CD4-positive, alpha-beta memory T cell (primary cell): ENCODE measurements around the gene NEGR1. TPM values are rescaled to one million over a fixed set of nuclear protein-coding genes. Genes with fewer than 3 reads are reported as not detected.

Experiments used
- CTCF ChIA-PET: fragments of 350-600 bp; sonication (Branson Sonifier 250); formaldehyde crosslinking; loops from one replicate; lab custom pipeline; 2021; ENCODE audit warnings: inconsistent platforms; ENCODE audit not compliant: partially characterized antibody; lab: Charles Lee
- POLR2A ChIA-PET: fragments of 350-600 bp; sonication (Branson Sonifier 250); formaldehyde crosslinking; loops from one replicate; lab custom pipeline; 2021; ENCODE audit not compliant: partially characterized antibody; lab: Charles Lee
- DNase-seq, 5 donors: peaks; one replicate each; pipeline versions ENCODE4 v3.0.0 to v3.0.0-alpha.2; 2020 to 2022; ENCODE audit warnings: mixed read lengths in 1 of 5
- H3K27ac ChIP-seq: one replicate; pipeline ENCODE4 v1.7.0; 2013; ENCODE audit warnings: low read depth, low read length
- H3K27me3 ChIP-seq: 2 replicates; pipeline ENCODE4 v1.7.0; 2013; ENCODE audit warnings: mild to moderate bottlenecking, low read length, moderate library complexity; ENCODE audit not compliant: insufficient read depth
- H3K36me3 ChIP-seq: 2 replicates; pipeline ENCODE4 v1.7.0; 2013; ENCODE audit warnings: mild to moderate bottlenecking, low read length, moderate library complexity; ENCODE audit not compliant: insufficient read depth
- H3K4me1 ChIP-seq: 2 replicates; pipeline ENCODE4 v1.7.0; 2013; ENCODE audit warnings: mild to moderate bottlenecking, low read length, moderate library complexity; ENCODE audit not compliant: insufficient read depth
- H3K4me3 ChIP-seq, 2 donors: one replicate each; pipeline ENCODE4 v1.7.0; 2013; ENCODE audit warnings: low read length in 2 of 2, mild to moderate bottlenecking in 1 of 2
- H3K9me3 ChIP-seq, 2 donors: one replicate each; pipeline ENCODE4 v1.7.0; 2013; ENCODE audit warnings: low read length in 2 of 2, control low read depth in 1 of 2; ENCODE audit not compliant: control insufficient read depth in 1 of 2
- H3K27ac Mint-ChIP-seq, 7 donors: one replicate each; pipeline ENCODE4 v1.8.0; 2020 to 2021; ENCODE audit warnings: mixed read lengths in 7 of 7, mild to moderate bottlenecking in 6 of 7, inconsistent platforms in 3 of 7, moderate library complexity in 3 of 7
- H3K27me3 Mint-ChIP-seq, 2 donors: one replicate each; pipeline ENCODE4 v1.8.0; 2020 to 2021; ENCODE audit warnings: mixed read lengths in 2 of 2
- H3K36me3 Mint-ChIP-seq, 2 donors: one replicate each; pipeline ENCODE4 v1.8.0; 2020 to 2021; ENCODE audit warnings: mixed read lengths in 2 of 2, inconsistent platforms in 1 of 2, mild to moderate bottlenecking in 1 of 2
- H3K4me1 Mint-ChIP-seq, 4 donors: one replicate each; pipeline ENCODE4 v1.8.0; 2020 to 2021; ENCODE audit warnings: mixed read lengths in 4 of 4, mild to moderate bottlenecking in 1 of 4
- H3K4me3 Mint-ChIP-seq, 8 donors: one replicate each; pipeline ENCODE4 v1.8.0; 2020 to 2021; ENCODE audit warnings: mixed read lengths in 8 of 8, mild to moderate bottlenecking in 7 of 8, moderate library complexity in 6 of 8, inconsistent platforms in 3 of 8
- H3K9me3 Mint-ChIP-seq, 8 donors: one replicate each; pipeline ENCODE4 v1.8.0; 2020 to 2021; ENCODE audit warnings: mixed read lengths in 8 of 8, mild to moderate bottlenecking in 5 of 8, inconsistent platforms in 3 of 8, moderate library complexity in 1 of 8
- intact Hi-C: fragments of 100-400 bp; cut with micrococcal nuclease; formaldehyde crosslinking; loops from one replicate; pipeline ENCODE4 v1.15.1; 2023
- polyA plus RNA-seq, 2 donors: library from polyadenylated mRNA; unstranded; fragments of 300-500 nt; fragmentation: Illumina TruSeq; gene quantifications; one replicate each; pipeline ENCODE4 v1.2.3, GENCODE V29; 2021
- total RNA-seq, 2 experiments: library from RNA; stranded (reverse); gene quantifications; one replicate each; pipeline ENCODE4 v1.2.3, GENCODE V29; 2021

NEGR1 gene
- total and polyA plus RNA-seq, 4 experiments from 2014 or later: not detected

GRCh38 chr1:71687376-71687775 lies 595.0 kb downstream of the NEGR1 start:
- Histone ChIP-seq H3K36me3 (no peaks in the 10 kb centered on the region), H3K4me1 (no peaks in the 10 kb centered on the region), H3K9me3 (no peaks in the 10 kb centered on the region), H3K4me3 (no peak overlapping the region), H3K27me3 (no peaks in the 10 kb centered on the region), H3K27ac (no peak overlapping the region)
- no peaks in the 10 kb centered on the region for H3K36me3 Mint-ChIP-seq
- no peak overlapping the region for H3K27ac Mint-ChIP-seq
- no peak for DNase-seq
- POLR2A ChIA-PET: no interaction called here
- no peaks in the 10 kb centered on the region for H3K4me1 Mint-ChIP-seq
- H3K4me3 Mint-ChIP-seq: no peak overlapping the region
- intact Hi-C loops: no loop called here
- H3K9me3 Mint-ChIP-seq: peaks cover 0 to 7% (median 2%) of the 10 kb centered on the region in 8 donors
- H3K27me3 Mint-ChIP-seq: no peaks in the 10 kb centered on the region
- CTCF ChIA-PET: interaction anchor here (0.5 kb wide), 1 partner anchor 687 kb away, joined by 4 read pairs; no protein-coding TSS in a partner anchor

GRCh38 chr1:71676979-71677925 lies 605.1 kb downstream of the NEGR1 start:
- Histone ChIP-seq H3K9me3 (no peaks in the 10 kb centered on the region), H3K27ac (no peak overlapping the region), H3K4me1 (no peaks in the 10 kb centered on the region), H3K27me3 (no peaks in the 10 kb centered on the region), H3K4me3 (no peak overlapping the region), H3K36me3 (no peaks in the 10 kb centered on the region)
- ChIA-PET CTCF (no interaction called here), POLR2A (no interaction called here)
- Mint-ChIP-seq H3K36me3 (no peaks in the 10 kb centered on the region), H3K4me1 (no peaks in the 10 kb centered on the region), H3K27ac (no peak overlapping the region), H3K27me3 (no peaks in the 10 kb centered on the region), H3K9me3 (peaks cover 0 to 4% (median 0%) of the 10 kb centered on the region in 8 donors), H3K4me3 (no peak overlapping the region)
- intact Hi-C loops: no loop called here
- no peak for DNase-seq

GRCh38 chr1:71668065-71668464 lies 614.3 kb downstream of the NEGR1 start:
- CTCF ChIA-PET: no interaction called here
- no peaks in the 10 kb centered on the region for H3K36me3 ChIP-seq
- Mint-ChIP-seq H3K27ac (no peak overlapping the region), H3K9me3 (peaks cover 0 to 22% (median 8%) of the 10 kb centered on the region in 8 donors), H3K4me3 (no peak overlapping the region), H3K36me3 (no peaks in the 10 kb centered on the region), H3K4me1 (no peaks in the 10 kb centered on the region), H3K27me3 (no peaks in the 10 kb centered on the region)
- no peak overlapping the region for H3K27ac ChIP-seq
- POLR2A ChIA-PET: no interaction called here
- H3K4me1 ChIP-seq: no peaks in the 10 kb centered on the region
- no peaks in the 10 kb centered on the region for H3K27me3 ChIP-seq
- H3K4me3 ChIP-seq: no peak overlapping the region
- no peaks in the 10 kb centered on the region for H3K9me3 ChIP-seq
- no peak for DNase-seq
- intact Hi-C loops: no loop called here

GRCh38 chr1:71667216-71667615 lies 615.1 kb downstream of the NEGR1 start:
- H3K4me1 ChIP-seq: no peaks in the 10 kb centered on the region
- Mint-ChIP-seq H3K36me3 (no peaks in the 10 kb centered on the region), H3K4me1 (no peaks in the 10 kb centered on the region), H3K9me3 (peaks cover 0 to 22% (median 8%) of the 10 kb centered on the region in 8 donors), H3K27ac (no peak overlapping the region), H3K27me3 (no peaks in the 10 kb centered on the region), H3K4me3 (no peak overlapping the region)
- intact Hi-C loops: no loop called here
- ChIA-PET CTCF (no interaction called here), POLR2A (no interaction called here)
- no peaks in the 10 kb centered on the region for H3K36me3 ChIP-seq
- H3K27me3 ChIP-seq: no peaks in the 10 kb centered on the region
- no peaks in the 10 kb centered on the region for H3K9me3 ChIP-seq
- no peak overlapping the region for H3K27ac ChIP-seq
- DNase-seq: no peak
- H3K4me3 ChIP-seq: no peak overlapping the region

- no peak overlapping the region for H3K27ac Mint-ChIP-seq
- H3K4me3 ChIP-seq: no peak overlapping the region
- no peaks in the 10 kb centered on the region for H3K9me3 ChIP-seq
- intact Hi-C loops: no loop called here
- H3K9me3 Mint-ChIP-seq: peaks cover 0 to 23% (median 6%) of the 10 kb centered on the region in 8 donors
- ChIA-PET CTCF (no interaction called here), POLR2A (no interaction called here)
- no peak for DNase-seq
- H3K27me3 Mint-ChIP-seq: no peaks in the 10 kb centered on the region
- H3K36me3 Mint-ChIP-seq: no peaks in the 10 kb centered on the region
- no peaks in the 10 kb centered on the region for H3K27me3 ChIP-seq
- no peaks in the 10 kb centered on the region for H3K4me1 ChIP-seq
- H3K27ac ChIP-seq: no peak overlapping the region
- no peaks in the 10 kb centered on the region for H3K36me3 ChIP-seq
- no peaks in the 10 kb centered on the region for H3K4me1 Mint-ChIP-seq
- H3K4me3 Mint-ChIP-seq: no peak overlapping the region
These were observed 615.7 kb downstream of the NEGR1 start for GRCh38 chr1:71666609-71667008.

GRCh38 chr1:71660411-71660810 lies 621.9 kb downstream of the NEGR1 start:
- Mint-ChIP-seq H3K4me3 (no peak overlapping the region), H3K4me1 (no peaks in the 10 kb centered on the region), H3K27me3 (no peaks in the 10 kb centered on the region), H3K9me3 (peaks cover 0 to 16% (median 4%) of the 10 kb centered on the region in 8 donors), H3K27ac (no peak overlapping the region), H3K36me3 (no peaks in the 10 kb centered on the region)
- H3K27ac ChIP-seq: no peak overlapping the region
- no peak for DNase-seq
- ChIA-PET CTCF (no interaction called here), POLR2A (no interaction called here)
- no peaks in the 10 kb centered on the region for H3K9me3 ChIP-seq
- no peak overlapping the region for H3K4me3 ChIP-seq
- intact Hi-C loops: no loop called here
- H3K27me3 ChIP-seq: no peaks in the 10 kb centered on the region
- no peaks in the 10 kb centered on the region for H3K4me1 ChIP-seq
- no peaks in the 10 kb centered on the region for H3K36me3 ChIP-seq

GRCh38 chr1:71657891-71658679 lies 624.3 kb downstream of the NEGR1 start:
- H3K4me1 Mint-ChIP-seq: no peaks in the 10 kb centered on the region
- no peak overlapping the region for H3K4me3 Mint-ChIP-seq
- DNase-seq: no peak
- no peaks in the 10 kb centered on the region for H3K36me3 Mint-ChIP-seq
- Histone ChIP-seq H3K4me3 (no peak overlapping the region), H3K27ac (no peak overlapping the region), H3K36me3 (no peaks in the 10 kb centered on the region), H3K27me3 (no peaks in the 10 kb centered on the region), H3K4me1 (no peaks in the 10 kb centered on the region), H3K9me3 (no peaks in the 10 kb centered on the region)
- intact Hi-C loops: no loop called here
- no peak overlapping the region for H3K27ac Mint-ChIP-seq
- no peaks in the 10 kb centered on the region for H3K27me3 Mint-ChIP-seq
- ChIA-PET POLR2A (no interaction called here), CTCF (interaction anchor here (1.5 kb wide), 1 partner anchor 10 kb away, joined by 3 read pairs; no protein-coding TSS in a partner anchor)
- H3K9me3 Mint-ChIP-seq: peaks cover 0 to 16% (median 4%) of the 10 kb centered on the region in 8 donors
